BJ (cell line): ENCODE results near the gene PDHX. TPM values are rescaled to one million over a fixed set of nuclear protein-coding genes. Genes with fewer than 3 reads are reported as not detected.

Source experiments
- CTCF ChIA-PET: fragments of 350-600 bp; formaldehyde crosslinking; extraction: SDS; loops from one replicate; lab custom pipeline; 2021; ENCODE audit warnings: antibody characterized with exemption, inconsistent platforms; lab: Yijun Ruan, JAX
- POLR2A ChIA-PET: fragments of 300-600 bp; sonication (Branson Sonifier 250); formaldehyde crosslinking; extraction: SDS; loops from one replicate; lab custom pipeline; 2021; ENCODE audit warnings: antibody characterized with exemption; lab: Charles Lee
- DNase-seq: peaks from one replicate; pipeline ENCODE4 v3.0.0-alpha.2; 2011; ENCODE audit warnings: low read depth
- H3K27me3 ChIP-seq: 2 replicates; pipeline ENCODE4 v1.6.0; 2011; ENCODE audit warnings: low read length; ENCODE audit not compliant: control insufficient read depth, insufficient read depth
- H3K36me3 ChIP-seq: 2 replicates; pipeline ENCODE4 v1.5.1; 2011; ENCODE audit warnings: low read length; ENCODE audit not compliant: control insufficient read depth, insufficient read depth
- H3K4me3 ChIP-seq: 2 replicates; pipeline ENCODE4 v1.5.1; 2011; ENCODE audit warnings: low read depth, mild to moderate bottlenecking, control low read depth, low read length
- polyA plus RNA-seq: library from polyadenylated mRNA; depleted of rRNA; stranded (reverse); fragments of >200 nt; gene quantifications from 2 replicates; pipeline ENCODE4 v1.2.3, GENCODE V29; 2011
- TF ChIP-seq, protein P1 (sequence below): IDR thresholded peaks from 2 replicates; pipeline ENCODE4 v1.5.1; 2011; ENCODE audit warnings: low read depth, mild to moderate bottlenecking, control low read depth, inconsistent platforms, low read length, moderate library complexity; ENCODE audit not compliant: insufficient read depth

Gene PDHX
- polyA plus RNA-seq, 1 experiment, result 21.7 TPM

DNA sequence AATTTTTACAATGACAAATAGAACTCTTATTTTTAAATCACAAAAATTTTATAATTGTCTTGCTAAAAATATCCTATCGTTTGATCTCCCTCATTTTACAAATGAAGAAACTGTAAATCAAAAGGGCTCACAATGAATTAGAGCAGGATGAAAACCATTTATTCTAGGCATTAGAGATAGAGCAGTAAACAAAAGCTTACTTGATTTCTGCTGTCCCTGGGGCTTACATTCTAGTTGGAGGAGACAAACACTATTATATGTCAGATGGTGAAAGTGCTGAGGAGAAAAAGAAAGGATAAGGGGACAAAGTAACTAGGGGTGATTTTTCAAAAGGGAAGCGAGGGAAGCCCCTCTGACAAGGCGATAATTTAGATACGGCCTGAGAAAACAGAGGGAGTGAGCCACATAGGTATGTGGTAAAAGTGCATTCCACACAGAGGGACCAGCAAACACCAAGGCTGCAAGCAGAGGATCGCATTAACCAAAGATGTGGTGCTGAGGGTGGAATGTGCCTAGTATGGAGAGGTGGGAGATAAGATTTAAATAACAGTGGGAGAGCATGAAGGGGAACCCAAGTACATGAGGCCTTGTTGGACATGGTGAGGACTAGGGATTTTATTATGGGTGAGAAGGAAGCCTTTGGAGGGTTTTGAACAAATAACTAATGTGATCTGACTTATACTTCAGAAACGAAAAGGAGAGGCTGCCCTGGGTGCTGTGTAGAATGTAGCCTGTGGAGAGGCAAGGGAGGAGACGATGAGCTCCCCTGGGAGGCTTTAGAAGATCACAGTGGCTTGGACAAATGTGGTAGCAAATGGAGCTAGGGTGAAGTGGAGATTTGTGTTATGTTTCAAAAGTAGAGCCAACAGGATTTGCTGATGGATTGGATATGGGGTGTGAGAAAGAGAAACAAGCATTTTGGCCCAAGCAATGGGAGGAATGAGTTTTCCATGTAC, 62.1 kb downstream of the PDHX start:
- TF ChIP-seq, protein P1, sequence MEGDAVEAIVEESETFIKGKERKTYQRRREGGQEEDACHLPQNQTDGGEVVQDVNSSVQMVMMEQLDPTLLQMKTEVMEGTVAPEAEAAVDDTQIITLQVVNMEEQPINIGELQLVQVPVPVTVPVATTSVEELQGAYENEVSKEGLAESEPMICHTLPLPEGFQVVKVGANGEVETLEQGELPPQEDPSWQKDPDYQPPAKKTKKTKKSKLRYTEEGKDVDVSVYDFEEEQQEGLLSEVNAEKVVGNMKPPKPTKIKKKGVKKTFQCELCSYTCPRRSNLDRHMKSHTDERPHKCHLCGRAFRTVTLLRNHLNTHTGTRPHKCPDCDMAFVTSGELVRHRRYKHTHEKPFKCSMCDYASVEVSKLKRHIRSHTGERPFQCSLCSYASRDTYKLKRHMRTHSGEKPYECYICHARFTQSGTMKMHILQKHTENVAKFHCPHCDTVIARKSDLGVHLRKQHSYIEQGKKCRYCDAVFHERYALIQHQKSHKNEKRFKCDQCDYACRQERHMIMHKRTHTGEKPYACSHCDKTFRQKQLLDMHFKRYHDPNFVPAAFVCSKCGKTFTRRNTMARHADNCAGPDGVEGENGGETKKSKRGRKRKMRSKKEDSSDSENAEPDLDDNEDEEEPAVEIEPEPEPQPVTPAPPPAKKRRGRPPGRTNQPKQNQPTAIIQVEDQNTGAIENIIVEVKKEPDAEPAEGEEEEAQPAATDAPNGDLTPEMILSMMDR, result no peak
- ChIA-PET CTCF (interaction anchor here (0.7 kb wide), 1 partner anchor 1293 kb away, joined by 3 read pairs; no protein-coding TSS in a partner anchor), POLR2A (no interaction called here)
- Histone ChIP-seq H3K36me3 (no peaks in the 10 kb centered on the region; the same call in 1 of the 2 replicates), H3K4me3 (no peak overlapping the region), H3K27me3 (no peaks in the 10 kb centered on the region)
- no peak for DNase-seq

DNA sequence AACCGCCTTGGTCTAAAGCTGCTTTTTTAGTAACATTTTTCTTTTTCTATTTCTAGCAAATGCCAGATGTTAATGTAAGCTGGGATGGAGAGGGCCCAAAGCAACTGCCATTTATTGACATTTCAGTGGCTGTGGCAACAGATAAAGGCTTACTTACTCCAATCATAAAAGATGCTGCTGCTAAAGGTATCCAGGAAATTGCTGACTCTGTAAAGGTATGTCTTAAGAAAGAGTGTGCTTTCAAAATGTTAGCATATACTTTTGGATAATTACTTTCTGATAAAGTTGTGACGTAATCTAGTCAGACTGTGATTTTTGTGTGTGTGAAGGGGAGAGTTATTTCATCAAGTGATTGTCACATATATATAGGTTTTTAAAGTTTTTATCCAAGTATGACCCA, 68.1 kb downstream of the PDHX start:
- TF ChIP-seq, protein P1, result no peak
- H3K27me3 ChIP-seq, result no peaks in the 10 kb centered on the region
- POLR2A ChIA-PET, result no interaction called here
- no peaks in the 10 kb centered on the region; the same call in 1 of the 2 replicates for H3K36me3 ChIP-seq
- no peak overlapping the region for H3K4me3 ChIP-seq
- CTCF ChIA-PET, result no interaction called here
- DNase-seq, result no peak

DNA sequence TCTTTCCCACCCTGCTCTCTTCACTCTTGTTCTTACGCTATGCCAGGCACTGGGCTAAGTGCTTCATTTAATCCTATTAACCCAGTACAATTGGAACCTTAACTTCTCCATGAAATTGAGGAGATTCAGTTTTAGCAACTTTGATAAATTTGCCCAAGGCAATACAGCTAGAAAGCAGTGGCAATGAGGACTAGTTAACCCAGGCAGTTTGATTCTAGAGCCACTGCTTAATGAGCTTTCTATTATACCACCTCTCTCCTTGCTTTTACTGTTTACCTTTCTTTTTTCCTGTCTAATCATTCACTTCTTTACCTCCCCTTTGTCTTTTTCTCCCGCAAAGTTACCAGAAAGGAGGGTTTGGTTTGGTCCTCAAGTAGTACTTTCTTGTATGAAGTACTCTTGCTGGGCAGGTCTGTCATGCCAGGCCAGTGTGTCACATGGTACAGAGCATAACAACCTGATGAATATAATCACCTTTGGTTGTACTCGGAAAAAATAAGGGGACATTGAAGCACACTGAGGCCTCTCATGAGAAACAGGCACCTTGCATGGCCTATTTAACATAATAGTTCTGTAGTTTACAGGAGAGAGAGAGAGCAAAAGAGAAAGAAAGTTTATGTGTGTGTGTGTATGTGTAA, 70.6 kb downstream of the PDHX start:
- Histone ChIP-seq H3K4me3 (no peak overlapping the region), H3K27me3 (no peaks in the 10 kb centered on the region), H3K36me3 (no peaks in the 10 kb centered on the region; the same call in 1 of the 2 replicates)
- ChIA-PET POLR2A (no interaction called here), CTCF (no interaction called here)
- TF ChIP-seq, protein P1, result no peak
- DNase-seq, result no peak

DNA sequence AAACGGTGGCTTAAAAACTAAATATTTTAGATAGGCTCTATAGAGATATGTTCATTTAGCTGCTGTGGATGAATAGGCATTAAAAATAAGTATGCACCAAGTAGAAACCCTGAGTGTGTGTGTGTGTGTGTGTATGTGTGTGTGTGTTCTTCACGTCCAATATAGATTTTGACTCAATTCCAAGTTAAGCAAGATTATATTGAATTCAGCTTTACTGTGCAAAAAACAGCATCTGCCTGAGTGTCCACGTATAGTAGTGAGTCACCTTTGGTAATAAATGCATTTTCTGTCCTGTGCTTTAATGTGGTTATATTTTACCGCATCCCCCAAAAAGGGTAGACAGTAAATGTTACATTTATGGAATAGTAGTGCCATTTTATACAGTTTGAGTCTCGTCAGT, 71.2 kb downstream of the PDHX start:
- H3K36me3 ChIP-seq, result no peaks in the 10 kb centered on the region; the same call in 1 of the 2 replicates
- no peak for DNase-seq
- ChIA-PET POLR2A (no interaction called here), CTCF (no interaction called here)
- H3K4me3 ChIP-seq, result no peak overlapping the region
- H3K27me3 ChIP-seq, result no peaks in the 10 kb centered on the region
- TF ChIP-seq, protein P1, result no peak
